ENCODE results near the gene VTI1A. TPM values are rescaled to one million over a fixed set of nuclear protein-coding genes. Genes with fewer than 3 reads are reported as not detected.

The VTI1A gene
- total RNA-seq, 4 donors from 2014 or later, result 49.3 to 84.5 (median 61.2) TPM

DNA sequence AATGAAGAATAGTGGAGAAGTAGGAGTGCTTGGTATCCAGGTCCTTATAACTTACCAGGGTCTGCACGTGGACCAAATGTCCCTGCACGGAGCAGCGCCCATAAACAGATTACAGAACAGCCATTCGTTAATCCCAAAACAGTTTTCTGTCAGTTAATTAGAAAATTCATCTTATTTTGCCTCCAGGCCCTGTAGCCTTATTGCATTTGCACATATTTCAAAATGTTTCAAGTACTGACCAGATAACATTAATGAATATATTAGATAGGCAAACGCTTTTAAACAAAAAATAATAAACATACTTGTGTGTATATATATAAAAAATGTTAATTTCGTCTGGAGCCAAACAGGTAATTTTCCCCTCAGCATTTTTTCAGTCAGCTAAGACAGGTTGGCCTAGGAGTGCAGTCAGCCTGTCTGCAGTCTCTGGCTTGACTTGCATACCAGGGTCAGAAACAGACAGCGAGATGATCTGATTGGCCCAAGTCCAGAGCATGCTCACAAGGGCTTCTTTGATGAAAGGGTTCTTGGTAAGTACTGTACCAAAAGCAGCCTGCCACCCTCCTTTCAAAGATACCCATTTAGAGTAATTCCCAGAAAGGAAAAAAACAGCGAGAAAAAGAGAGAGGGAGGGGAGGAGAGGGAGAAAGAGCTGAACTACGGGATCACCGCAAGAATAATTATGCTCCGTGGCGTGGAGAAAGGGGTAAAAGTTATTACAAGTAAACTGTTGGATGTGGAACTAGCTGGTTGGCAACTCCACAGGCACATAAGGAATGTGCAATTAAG, 308.6 kb downstream of the VTI1A start:
- Histone ChIP-seq H3K27ac (no peak overlapping the region), H3K9me3 (no peaks in the 10 kb centered on the region), H3K4me3 (replicated peaks in 1 of 3) (no peak overlapping the region), H3K27me3 (no peaks in the 10 kb centered on the region), H3K36me3 (no peaks in the 10 kb centered on the region), H3K4me1 (no peaks in the 10 kb centered on the region)
- 75 to 76% methylated on average over 12 of the region's 12 CpGs for WGBS, 2 donors
- intact Hi-C loops (cut with DNase I), result no loop called here
- TF ChIP-seq POLR2A (IDR thresholded peaks at IDR 0.05) (no peak), CTCF (IDR thresholded peaks at IDR 0.05) (no peak)
- DNase-seq, result peak in 1 of 2 donors; percentile 15

- 84 to 87% methylated on average over 7 of the region's 7 CpGs for WGBS, 2 donors
- TF ChIP-seq POLR2A (IDR thresholded peaks at IDR 0.05) (no peak), CTCF (IDR thresholded peaks at IDR 0.05) (no peak)
- DNase-seq, result no peak
- Histone ChIP-seq H3K4me3 (replicated peaks in 1 of 3) (no peak overlapping the region), H3K4me1 (no peaks in the 10 kb centered on the region), H3K27me3 (no peaks in the 10 kb centered on the region), H3K36me3 (no peaks in the 10 kb centered on the region), H3K9me3 (no peaks in the 10 kb centered on the region), H3K27ac (no peak overlapping the region)
- intact Hi-C loops (cut with DNase I), result no loop called here
Observed at GRCh38 chr10:112756235-112756527, 309.2 kb downstream of the VTI1A start.

GRCh38 chr10:112758961-112759360, 311.9 kb downstream of the VTI1A start:
- TF ChIP-seq CTCF (IDR thresholded peaks at IDR 0.05), result no peak
- no peak for TF ChIP-seq POLR2A (IDR thresholded peaks at IDR 0.05)
- Histone ChIP-seq H3K9me3 (no peaks in the 10 kb centered on the region), H3K27ac (no peak overlapping the region), H3K27me3 (no peaks in the 10 kb centered on the region), H3K4me1 (no peaks in the 10 kb centered on the region), H3K4me3 (replicated peaks in 1 of 3) (no peak overlapping the region), H3K36me3 (no peaks in the 10 kb centered on the region)
- no peak for DNase-seq
- intact Hi-C loops (cut with DNase I), result no loop called here
- WGBS, 2 donors, result 37 to 38% methylated on average over 2 of the region's 2 CpGs

DNA sequence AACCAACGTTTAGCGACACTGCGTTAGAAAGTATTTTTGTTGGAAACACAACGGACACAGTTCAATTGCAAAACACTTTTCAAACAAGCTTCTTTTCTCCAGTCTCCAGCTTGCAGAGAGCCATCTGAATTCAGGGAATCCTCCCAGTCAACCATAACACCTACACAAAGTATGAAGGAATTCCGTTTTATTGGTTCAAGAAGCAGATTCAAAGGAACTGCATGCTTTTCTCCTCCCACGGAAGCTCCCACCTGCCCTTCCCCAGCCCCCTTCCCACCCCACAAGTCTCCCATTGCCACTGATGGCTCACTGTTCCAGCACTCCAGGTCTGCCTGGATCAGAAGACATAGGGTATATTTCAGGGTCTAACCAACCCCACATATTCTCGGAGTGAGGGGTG, 312.5 kb downstream of the VTI1A start:
- Histone ChIP-seq H3K27ac (no peak overlapping the region), H3K4me1 (no peaks in the 10 kb centered on the region), H3K9me3 (no peaks in the 10 kb centered on the region), H3K36me3 (no peaks in the 10 kb centered on the region), H3K4me3 (replicated peaks in 1 of 3) (no peak overlapping the region), H3K27me3 (no peaks in the 10 kb centered on the region)
- no peak for DNase-seq
- intact Hi-C loops (cut with DNase I), result no loop called here
- no peak for TF ChIP-seq CTCF (IDR thresholded peaks at IDR 0.05)
- no peak for TF ChIP-seq POLR2A (IDR thresholded peaks at IDR 0.05)
- WGBS, 2 donors, result 48 to 68% methylated on average over 7 of the region's 7 CpGs

GRCh38 chr10:112761256-112761655, 314.2 kb downstream of the VTI1A start:
- DNase-seq, result no peak
- intact Hi-C loops (cut with DNase I), result no loop called here
- H3K36me3 ChIP-seq, result no peaks in the 10 kb centered on the region
- TF ChIP-seq CTCF (IDR thresholded peaks at IDR 0.05), result no peak
- no peak for TF ChIP-seq POLR2A (IDR thresholded peaks at IDR 0.05)
- no peaks in the 10 kb centered on the region for H3K27me3 ChIP-seq
- no peaks in the 10 kb centered on the region for H3K4me1 ChIP-seq
- H3K9me3 ChIP-seq, result no peaks in the 10 kb centered on the region
- H3K4me3 ChIP-seq (replicated peaks in 1 of 3), result no peak overlapping the region
- no peak overlapping the region for H3K27ac ChIP-seq
- 43 to 59% methylated on average over 3 of the region's 3 CpGs for WGBS, 2 donors

Measured in thyroid gland (tissue), 4 donors.